MCF 10A (cell line): ENCODE measurements around the gene SIRT5. TPM values are rescaled to one million over a fixed set of nuclear protein-coding genes. Genes with fewer than 3 reads are reported as not detected.

ENCODE experiments used
- BruUV-seq: library from RNA; stranded (reverse); fragments of 400-500 nt; replicated peaks from 2 replicates; lab custom pipeline; 2021; lab: Mats Ljungman, UMichigan
- CTCF ChIA-PET: fragments of 300-600 bp; sonication (Branson Sonifier 250); formaldehyde crosslinking; extraction: SDS; loops from one replicate; lab custom pipeline; 2021; ENCODE audit warnings: antibody characterized with exemption, inconsistent platforms; lab: Yijun Ruan, JAX
- POLR2A ChIA-PET: fragments of 300-600, 350-650 bp; sonication (Branson Sonifier 250); formaldehyde crosslinking; extraction: SDS; loops from one replicate; lab custom pipeline; 2020; ENCODE audit warnings: antibody characterized with exemption, inconsistent platforms; lab: Yijun Ruan, JAX
- DNase-seq: peaks from one replicate; pipeline ENCODE4 v3.0.0-alpha.2; 2018; ENCODE audit not compliant: unreplicated experiment
- H3K27ac Mint-ChIP-seq: one replicate; pipeline ENCODE4 v1.8.0; 2022; ENCODE audit warnings: mild to moderate bottlenecking, low read depth, mixed read lengths; ENCODE audit not compliant: unreplicated experiment
- H3K27me3 Mint-ChIP-seq: one replicate; pipeline ENCODE4 v1.8.0; 2022; ENCODE audit warnings: mixed read lengths; ENCODE audit not compliant: insufficient read depth, unreplicated experiment
- H3K36me3 Mint-ChIP-seq: one replicate; pipeline ENCODE4 v1.8.0; 2022; ENCODE audit warnings: mild to moderate bottlenecking, moderate library complexity, mixed read lengths; ENCODE audit not compliant: insufficient read depth, unreplicated experiment
- H3K4me1 Mint-ChIP-seq: one replicate; pipeline ENCODE4 v1.8.0; 2022; ENCODE audit warnings: mixed read lengths; ENCODE audit not compliant: insufficient read depth, unreplicated experiment
- H3K4me3 Mint-ChIP-seq: one replicate; pipeline ENCODE4 v1.8.0; 2022; ENCODE audit warnings: mild to moderate bottlenecking, moderate library complexity, mixed read lengths; ENCODE audit not compliant: unreplicated experiment
- H3K9me3 Mint-ChIP-seq: one replicate; pipeline ENCODE4 v1.8.0; 2022; ENCODE audit warnings: mixed read lengths; ENCODE audit not compliant: unreplicated experiment
- intact Hi-C: fragments of 100-400 bp; cut with micrococcal nuclease; formaldehyde crosslinking; loops from 2 replicates; pipeline ENCODE4 v1.14.1; 2022
- total RNA-seq: library from RNA; stranded (reverse); gene quantifications from 2 replicates; pipeline ENCODE4 v1.2.3, GENCODE V29; 2022
- TF ChIP-seq, protein P1 (sequence below): fragments of 200-600 bp; IDR thresholded peaks from one replicate; pipeline ENCODE4 v1.8.0; 2022; ENCODE audit warnings: antibody characterized with exemption, mild to moderate bottlenecking; ENCODE audit not compliant: unreplicated experiment

SIRT5 gene
- total RNA-seq, 1 experiment from 2014 or later = 12.8 TPM

DNA sequence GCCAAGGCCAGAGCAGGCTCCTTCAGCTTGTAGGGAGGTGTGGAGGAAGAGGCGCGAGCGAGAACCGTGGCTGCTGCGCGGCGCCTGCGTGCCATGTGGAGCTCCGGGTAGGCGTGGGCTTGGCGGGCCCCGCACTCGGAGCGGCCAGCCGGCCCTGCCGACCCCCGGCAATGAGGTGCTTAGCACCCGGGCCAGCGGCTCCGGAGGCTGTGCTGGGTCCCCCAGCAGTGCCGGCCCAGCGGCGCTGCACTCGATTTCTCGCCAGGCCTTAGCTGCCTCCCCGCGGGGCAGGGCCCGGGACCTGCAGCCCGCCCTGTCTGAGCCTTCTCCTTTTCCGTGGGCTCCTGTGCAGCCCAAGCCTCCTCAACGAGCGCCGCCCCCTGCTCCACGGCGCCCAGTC lies 32.9 kb upstream of the SIRT5 start:
- Mint-ChIP-seq H3K27ac (no peak overlapping the region), H3K4me1 (no peaks in the 10 kb centered on the region), H3K27me3 (no peaks in the 10 kb centered on the region), H3K4me3 (no peak overlapping the region), H3K9me3 (no peaks in the 10 kb centered on the region), H3K36me3 (no peaks in the 10 kb centered on the region)
- no peak for DNase-seq
- TF ChIP-seq, protein P1, sequence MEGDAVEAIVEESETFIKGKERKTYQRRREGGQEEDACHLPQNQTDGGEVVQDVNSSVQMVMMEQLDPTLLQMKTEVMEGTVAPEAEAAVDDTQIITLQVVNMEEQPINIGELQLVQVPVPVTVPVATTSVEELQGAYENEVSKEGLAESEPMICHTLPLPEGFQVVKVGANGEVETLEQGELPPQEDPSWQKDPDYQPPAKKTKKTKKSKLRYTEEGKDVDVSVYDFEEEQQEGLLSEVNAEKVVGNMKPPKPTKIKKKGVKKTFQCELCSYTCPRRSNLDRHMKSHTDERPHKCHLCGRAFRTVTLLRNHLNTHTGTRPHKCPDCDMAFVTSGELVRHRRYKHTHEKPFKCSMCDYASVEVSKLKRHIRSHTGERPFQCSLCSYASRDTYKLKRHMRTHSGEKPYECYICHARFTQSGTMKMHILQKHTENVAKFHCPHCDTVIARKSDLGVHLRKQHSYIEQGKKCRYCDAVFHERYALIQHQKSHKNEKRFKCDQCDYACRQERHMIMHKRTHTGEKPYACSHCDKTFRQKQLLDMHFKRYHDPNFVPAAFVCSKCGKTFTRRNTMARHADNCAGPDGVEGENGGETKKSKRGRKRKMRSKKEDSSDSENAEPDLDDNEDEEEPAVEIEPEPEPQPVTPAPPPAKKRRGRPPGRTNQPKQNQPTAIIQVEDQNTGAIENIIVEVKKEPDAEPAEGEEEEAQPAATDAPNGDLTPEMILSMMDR = no peak
- CTCF ChIA-PET = interaction anchor here (0.6 to 1.3 kb wide), 3 partner anchors 206 to 253 kb away, joined by 3 read pairs; no protein-coding TSS in a partner anchor
- intact Hi-C loops = no loop called here
- BruUV-seq = no TSS peak
- POLR2A ChIA-PET = no interaction called here

DNA sequence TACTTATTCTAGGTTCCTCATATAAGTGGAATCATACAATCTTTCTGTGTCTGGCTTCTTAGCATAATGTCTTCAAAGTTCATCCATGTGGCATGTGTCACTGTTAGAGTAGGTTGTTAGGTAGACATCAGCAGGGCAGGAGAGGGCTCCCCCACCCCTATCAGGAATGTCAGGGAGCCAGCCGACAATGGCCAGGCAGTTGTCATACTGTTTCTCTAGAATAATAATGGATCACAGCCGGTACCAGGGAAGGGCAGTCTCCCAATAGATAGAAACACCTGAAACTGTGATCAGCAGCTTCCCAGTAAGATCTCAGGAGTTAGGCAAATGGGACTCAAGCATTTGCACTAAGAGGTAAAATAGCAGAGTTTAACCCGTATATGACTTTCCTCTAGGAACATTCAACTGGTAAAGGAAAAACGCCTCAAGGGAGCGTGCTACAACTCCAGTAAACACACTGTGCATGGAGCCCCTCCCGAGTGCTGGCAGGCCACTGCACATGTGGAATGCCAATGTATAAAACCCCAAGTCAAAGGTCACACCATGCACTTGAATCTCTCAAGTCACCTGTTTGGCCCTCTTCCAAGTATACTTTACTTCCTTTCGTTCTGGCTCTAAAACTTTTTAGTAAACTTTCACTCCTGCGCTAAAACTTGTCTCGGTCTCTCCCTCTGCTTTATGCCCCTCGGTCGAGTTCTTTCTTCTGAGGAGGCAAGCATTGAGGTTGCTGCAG lies 29.8 kb upstream of the SIRT5 start:
- Mint-ChIP-seq H3K36me3 (no peaks in the 10 kb centered on the region), H3K4me1 (no peaks in the 10 kb centered on the region), H3K27me3 (no peaks in the 10 kb centered on the region), H3K27ac (no peak overlapping the region), H3K9me3 (no peaks in the 10 kb centered on the region), H3K4me3 (no peak overlapping the region)
- BruUV-seq = no TSS peak
- DNase-seq = no peak
- CTCF ChIA-PET = interaction anchor here (1.0 kb wide), 1 partner anchor 10 kb away, joined by 3 read pairs; no protein-coding TSS in a partner anchor
- TF ChIP-seq, protein P1 = no peak
- intact Hi-C loops = no loop called here
- POLR2A ChIA-PET = no interaction called here

DNA sequence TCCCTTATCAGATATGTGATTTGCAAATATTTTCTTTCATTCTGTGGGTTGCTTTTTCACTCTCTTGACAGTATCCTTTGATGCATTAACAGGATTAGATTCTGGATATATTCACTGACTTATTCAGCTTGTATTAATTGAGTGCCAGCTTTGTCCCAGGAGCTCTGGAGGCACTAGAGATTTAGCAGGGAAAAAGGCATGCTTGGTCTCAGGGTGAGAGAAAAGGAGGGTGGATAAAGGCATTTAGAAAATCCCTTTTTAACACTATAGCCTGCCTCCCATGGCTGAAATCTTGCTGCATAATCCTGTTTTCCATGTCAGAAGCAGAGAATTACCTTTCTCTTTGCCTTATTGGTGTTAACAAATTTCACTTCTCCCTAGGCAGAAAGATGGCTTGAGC lies 28.5 kb upstream of the SIRT5 start:
- Mint-ChIP-seq H3K27me3 (no peaks in the 10 kb centered on the region), H3K4me3 (no peak overlapping the region), H3K9me3 (no peaks in the 10 kb centered on the region), H3K27ac (no peak overlapping the region), H3K36me3 (no peaks in the 10 kb centered on the region), H3K4me1 (no peaks in the 10 kb centered on the region)
- DNase-seq = no peak
- CTCF ChIA-PET = no interaction called here
- no TSS peak for BruUV-seq
- TF ChIP-seq, protein P1 = no peak
- POLR2A ChIA-PET = no interaction called here
- intact Hi-C loops = no loop called here

DNA sequence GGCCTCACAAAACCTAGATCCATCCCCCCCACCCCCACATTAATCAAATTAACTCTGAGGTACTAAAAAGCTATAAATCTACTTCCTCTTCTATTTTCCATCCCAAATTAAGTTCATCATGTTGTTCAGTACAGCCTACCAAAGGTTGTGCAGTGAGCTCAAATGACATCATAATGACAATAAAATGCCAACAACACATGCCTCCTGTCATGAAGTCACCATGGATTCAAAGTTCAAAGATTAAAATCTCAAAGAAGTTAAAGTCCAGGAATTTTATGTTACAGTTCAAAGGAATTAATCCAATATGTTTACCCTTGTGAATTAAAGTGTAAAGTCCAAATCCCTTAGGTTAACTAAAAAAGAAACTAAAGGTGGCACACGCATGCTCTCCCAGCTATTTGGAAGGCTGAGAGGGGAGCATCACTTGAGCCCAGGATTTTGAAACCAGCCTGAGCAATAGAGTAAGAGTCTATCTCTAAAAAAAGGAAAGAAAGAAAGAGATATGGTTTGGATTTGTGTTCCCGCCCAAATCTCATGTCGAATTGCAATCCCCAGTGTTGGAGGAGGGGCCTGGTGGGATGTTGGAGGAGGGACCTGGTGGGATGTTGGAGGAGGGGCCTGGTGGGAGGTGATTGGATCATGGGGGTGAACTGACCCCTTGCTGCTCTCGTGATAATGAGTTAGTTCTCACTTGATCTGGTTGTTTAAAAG lies 25.7 kb upstream of the SIRT5 start:
- Mint-ChIP-seq H3K27ac (no peak overlapping the region), H3K4me3 (no peak overlapping the region), H3K27me3 (no peaks in the 10 kb centered on the region), H3K9me3 (no peaks in the 10 kb centered on the region), H3K4me1 (no peaks in the 10 kb centered on the region), H3K36me3 (no peaks in the 10 kb centered on the region)
- POLR2A ChIA-PET = no interaction called here
- CTCF ChIA-PET = interaction anchor here (0.6 to 0.7 kb wide), 3 partner anchors 23 to 213 kb away, joined by 3 to 4 read pairs (median 3); no protein-coding TSS in a partner anchor
- no peak for DNase-seq
- intact Hi-C loops = no loop called here
- TF ChIP-seq, protein P1 = no peak
- no TSS peak for BruUV-seq
